Left renal pelvis (tissue), 4 donors: ENCODE measurements around the gene IL17A. TPM values are rescaled to one million over a fixed set of nuclear protein-coding genes. Genes with fewer than 3 reads are reported as not detected.

ENCODE experiments used
- DNase-seq, 4 donors: peaks; one replicate each; pipeline ENCODE4 v3.0.0-alpha.2; 2013; ENCODE audit warnings: low read depth in 4 of 4, low spot score in 3 of 4
- polyA plus RNA-seq, 4 donors: library from polyadenylated mRNA; unstranded; fragments of 120-200 nt; gene quantifications; one replicate each; pipeline ENCODE4 v1.2.1, GENCODE V29; 2013; ENCODE audit not compliant: insufficient read length in 4 of 4

Gene IL17A
- polyA plus RNA-seq, 4 donors: not detected

DNA sequence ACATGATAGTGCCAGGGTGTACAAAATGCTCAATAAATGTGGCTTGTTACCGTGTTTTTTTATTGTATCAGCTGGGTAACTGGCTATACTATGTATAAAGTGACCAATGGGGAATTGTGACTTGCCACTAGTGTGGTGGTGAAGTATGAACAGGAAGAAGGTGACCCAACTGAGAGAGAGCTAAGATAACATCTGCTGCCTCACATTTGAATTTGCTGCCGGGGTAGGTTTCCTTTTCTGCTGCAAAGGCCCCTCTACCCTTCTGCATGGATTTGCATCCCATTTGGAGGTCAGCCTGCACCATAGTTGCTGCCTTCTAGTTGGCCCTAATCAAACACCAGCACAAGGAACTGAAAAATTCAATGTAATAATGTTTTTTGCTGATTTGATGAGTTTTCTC is 24.1 kb downstream of the IL17A start:
- no peak for DNase-seq

GRCh38 chr6:52213127-52213526 is 27.0 kb downstream of the IL17A start:
- no peak for DNase-seq

- DNase-seq: no peak
Observed at GRCh38 chr6:52215787-52216186, 29.6 kb downstream of the IL17A start.

- DNase-seq: no peak
Observed at GRCh38 chr6:52216932-52217575, 30.9 kb downstream of the IL17A start.

DNA sequence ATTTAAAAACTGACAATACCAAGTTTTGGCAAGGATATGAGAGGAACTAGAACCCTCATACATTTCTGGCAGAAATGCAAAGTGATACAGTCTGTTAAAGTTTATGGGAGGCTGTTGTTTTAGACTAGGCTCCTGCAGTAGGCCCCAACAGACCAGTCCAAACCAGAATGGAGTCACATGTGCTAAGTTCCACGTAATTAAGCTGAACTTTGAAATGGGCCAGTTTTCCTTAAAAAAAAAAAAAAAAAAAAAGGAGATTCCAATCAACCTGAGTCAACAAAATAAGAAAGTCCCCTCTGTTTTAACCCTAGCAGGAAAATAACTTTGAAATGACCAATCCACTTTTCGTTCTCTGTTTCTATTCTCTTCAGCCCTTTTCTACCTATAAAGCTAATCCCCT is 31.6 kb downstream of the IL17A start:
- DNase-seq: no peak

DNA sequence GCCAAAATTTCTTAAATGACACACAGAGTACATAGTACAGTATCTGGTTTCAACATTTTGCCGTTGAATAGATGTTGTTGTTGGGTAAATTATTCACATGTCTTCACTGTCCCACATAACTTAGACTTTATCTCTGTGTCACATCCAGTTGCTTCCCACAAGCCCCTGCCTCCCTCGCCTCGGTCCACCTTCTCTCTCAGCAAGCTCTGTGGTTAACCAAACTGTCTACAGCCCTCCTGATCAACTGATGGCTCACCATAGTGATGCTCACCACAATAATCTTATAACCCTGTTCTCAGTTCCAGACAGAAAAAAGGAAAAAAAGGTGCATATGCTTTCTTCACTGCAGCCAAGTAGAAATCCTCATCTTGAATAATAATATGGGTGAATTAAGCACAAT is 35.1 kb downstream of the IL17A start:
- DNase-seq: no peak

GRCh38 chr6:52227495-52227894 is 41.3 kb downstream of the IL17A start:
- DNase-seq: no peak

DNA sequence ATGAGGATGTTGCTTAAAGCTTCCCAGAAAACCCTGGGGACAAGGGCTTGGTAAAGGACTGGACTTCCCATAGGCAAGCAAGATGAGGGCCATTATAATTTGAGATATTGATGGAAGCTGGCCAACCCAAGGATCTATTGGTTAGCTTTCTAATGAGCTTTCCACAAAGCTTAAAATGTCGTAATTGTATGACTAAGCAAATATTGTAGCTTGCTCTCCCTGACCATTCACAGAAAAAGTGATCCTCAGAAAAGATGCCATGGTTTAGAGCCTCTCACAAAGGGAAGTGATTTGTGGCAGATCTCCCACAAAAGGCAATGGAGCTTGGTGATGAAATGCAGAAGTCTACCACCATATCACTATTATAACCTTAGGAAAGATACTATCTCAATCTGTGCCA is 44.5 kb downstream of the IL17A start:
- DNase-seq: no peak

DNA sequence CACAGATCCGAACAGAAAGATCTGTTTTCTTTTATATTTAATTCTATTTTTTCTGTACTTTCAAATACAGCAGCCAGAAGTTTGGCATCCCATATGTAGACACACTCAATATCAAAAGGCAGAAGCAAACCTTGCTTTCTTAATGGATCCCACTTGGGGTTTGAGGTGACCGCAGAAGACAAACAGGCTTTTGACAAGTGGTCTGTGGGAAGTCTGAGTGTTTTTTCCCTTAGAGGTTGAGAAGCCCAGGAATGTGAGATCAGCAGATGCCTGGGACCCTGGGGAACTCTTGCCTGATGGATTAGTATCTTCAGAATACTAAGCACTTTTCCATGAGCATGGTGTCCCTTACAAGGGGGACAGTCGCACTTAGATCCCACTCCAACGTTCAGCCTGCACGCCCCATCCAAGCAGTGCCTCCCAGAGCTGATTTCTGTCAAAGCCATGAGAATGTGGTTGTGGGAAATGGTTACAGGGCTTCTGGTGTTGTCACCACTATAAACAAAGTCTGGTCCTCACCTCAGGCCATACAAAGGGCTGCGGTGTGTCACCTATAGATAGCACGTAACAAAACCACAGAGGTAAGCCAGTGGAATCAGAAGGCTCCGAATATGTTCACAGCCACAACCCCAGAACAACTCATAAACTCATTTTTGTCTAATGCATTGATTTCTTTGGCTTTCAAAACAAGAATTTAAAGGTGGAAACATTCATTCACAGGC is 45.4 kb downstream of the IL17A start:
- no peak for DNase-seq

GRCh38 chr6:52233005-52233404 is 46.8 kb downstream of the IL17A start:
- no peak for DNase-seq

- DNase-seq: peak; percentile 59 to 75 (median 64)
Observed at GRCh38 chr6:52233975-52234823, 48.0 kb downstream of the IL17A start.

Other genes starting within 250 kb of the IL17A start
- 10 to 100 TPM in 3 of 4 donors, under 1 TPM in 1; 0.41 to 23.8 (median 20.8) TPM for gene PKHD1, start 98.8 kb upstream of the IL17A start, polyA plus RNA-seq
- under 1 TPM in 2 of 4 donors, not detected in 2; 0.17 to 0.63 TPM for gene IL17F, start 58.1 kb downstream of the IL17A start, polyA plus RNA-seq
- 100 to 1,000 TPM in 3 of 4 donors, 10 to 100 TPM in 1; 83.1 to 136 (median 129) TPM for gene MCM3, start 98.4 kb downstream of the IL17A start, polyA plus RNA-seq
- gene PAQR8, start 175.8 kb downstream of the IL17A start, polyA plus RNA-seq: 10 to 100 TPM; 14.6 to 33.8 (median 28.2) TPM
- gene EFHC1, start 234.0 kb downstream of the IL17A start, polyA plus RNA-seq: 10 to 100 TPM; 40.8 to 61.1 (median 56.8) TPM